ENCODE measurements around the gene TSPAN14. TPM values are rescaled to one million over a fixed set of nuclear protein-coding genes. Genes with fewer than 3 reads are reported as not detected.
A peak's percentile ranks its signal among the peaks of the same experiment; 100 is the strongest.

Gene TSPAN14
- total RNA-seq, 2 experiments from 2014 or later = 167 to 168 TPM

- ChIA-PET POLR2A (interaction anchor here (0.7 to 22.9 kb wide), 8 partner anchors 8 to 74 kb away, joined by 3 to 420 read pairs (median 10); partner anchors contain the start of gene TSPAN14), CTCF (interaction anchor here (0.6 to 19.9 kb wide), 9 partner anchors 8 to 85 kb away, joined by 3 to 250 read pairs (median 4); no protein-coding TSS in a partner anchor)
- Histone ChIP-seq H3K9me3 (ENCODE audit: control insufficient read depth in 1 of 2, insufficient read depth in 1 of 2, low read length in 2 of 2) (no peaks in the 10 kb centered on the region), H3K4me1 (ENCODE audit: insufficient read depth, low read length) (peaks cover 100% of the 10 kb centered on the region), H3K36me3 (ENCODE audit: insufficient read depth, low read length) (peaks cover 11% of the 10 kb centered on the region), H3K27me3 (ENCODE audit: control insufficient read depth in 1 of 2, insufficient read depth in 2 of 2, low read length in 2 of 2) (no peaks in the 10 kb centered on the region), H3K4me3 (ENCODE audit: low read length) (peak overlapping the region; percentile 49), H3K27ac (ENCODE audit: low read depth in 1 of 2, low read length in 2 of 2) (peak overlapping the region; percentile 85 to 91)
- peak overlapping the region; percentile 85 for H3K4me3 Mint-ChIP-seq
- H3K36me3 Mint-ChIP-seq (ENCODE audit: low read depth) = peaks cover 53% of the 10 kb centered on the region
- H3K27me3 Mint-ChIP-seq = no peaks in the 10 kb centered on the region
- TF ChIP-seq, protein P1, sequence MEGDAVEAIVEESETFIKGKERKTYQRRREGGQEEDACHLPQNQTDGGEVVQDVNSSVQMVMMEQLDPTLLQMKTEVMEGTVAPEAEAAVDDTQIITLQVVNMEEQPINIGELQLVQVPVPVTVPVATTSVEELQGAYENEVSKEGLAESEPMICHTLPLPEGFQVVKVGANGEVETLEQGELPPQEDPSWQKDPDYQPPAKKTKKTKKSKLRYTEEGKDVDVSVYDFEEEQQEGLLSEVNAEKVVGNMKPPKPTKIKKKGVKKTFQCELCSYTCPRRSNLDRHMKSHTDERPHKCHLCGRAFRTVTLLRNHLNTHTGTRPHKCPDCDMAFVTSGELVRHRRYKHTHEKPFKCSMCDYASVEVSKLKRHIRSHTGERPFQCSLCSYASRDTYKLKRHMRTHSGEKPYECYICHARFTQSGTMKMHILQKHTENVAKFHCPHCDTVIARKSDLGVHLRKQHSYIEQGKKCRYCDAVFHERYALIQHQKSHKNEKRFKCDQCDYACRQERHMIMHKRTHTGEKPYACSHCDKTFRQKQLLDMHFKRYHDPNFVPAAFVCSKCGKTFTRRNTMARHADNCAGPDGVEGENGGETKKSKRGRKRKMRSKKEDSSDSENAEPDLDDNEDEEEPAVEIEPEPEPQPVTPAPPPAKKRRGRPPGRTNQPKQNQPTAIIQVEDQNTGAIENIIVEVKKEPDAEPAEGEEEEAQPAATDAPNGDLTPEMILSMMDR (IDR thresholded peaks at IDR 0.05) = no peak
- DNase-seq (peak in 2 of 14 experiments; percentile 38 to 44), ATAC-seq (ENCODE audit: poor library complexity) (peak; percentile 19)
- intact Hi-C loops (cut with DNase I, micrococcal nuclease) = loop anchor here in 1 of 2 experiments (10.0 kb wide), 1 partner anchor 258 kb away; the partner anchor contains the start of gene ANXA11
- no peaks in the 10 kb centered on the region for H3K9me3 Mint-ChIP-seq
- peaks cover 97% of the 10 kb centered on the region for H3K4me1 Mint-ChIP-seq (ENCODE audit: low read depth)
- peak overlapping the region; percentile 92 for H3K27ac Mint-ChIP-seq
Measured at GRCh38 chr10:80462981-80463741, 9.1 kb downstream of the TSPAN14 start.

DNA sequence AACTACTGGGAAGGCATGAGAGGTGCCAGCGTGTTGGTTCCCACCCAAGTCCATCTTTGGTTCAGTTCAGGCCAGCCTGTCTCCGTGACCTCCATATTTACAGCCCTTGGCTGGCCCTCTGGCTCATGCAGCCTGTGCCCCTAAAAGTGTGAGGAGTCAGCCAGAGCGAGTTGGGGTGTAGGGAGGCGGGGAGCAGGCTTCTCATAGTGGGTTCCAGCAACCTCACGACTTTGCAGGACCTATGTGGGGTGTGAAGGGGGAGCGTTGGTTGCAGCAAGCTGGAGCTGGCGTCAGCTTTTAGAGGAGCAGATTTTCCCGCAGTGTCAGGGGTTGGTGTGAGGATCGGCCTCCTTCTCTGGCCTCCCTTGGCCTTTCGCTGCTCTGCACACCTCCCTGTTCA lies 9.8 kb downstream of the TSPAN14 start:
- intact Hi-C loops (cut with DNase I, micrococcal nuclease) = loop anchor here in 1 of 2 experiments (10.0 kb wide), 1 partner anchor 259 kb away; the partner anchor contains the start of gene ANXA11
- Mint-ChIP-seq H3K27ac (peak overlapping the region; percentile 92), H3K36me3 (ENCODE audit: low read depth) (peaks cover 54% of the 10 kb centered on the region), H3K4me1 (ENCODE audit: low read depth) (peaks cover 97% of the 10 kb centered on the region), H3K27me3 (no peaks in the 10 kb centered on the region), H3K9me3 (no peaks in the 10 kb centered on the region), H3K4me3 (peak overlapping the region; percentile 85)
- Histone ChIP-seq H3K4me3 (ENCODE audit: low read length) (peak overlapping the region; percentile 49), H3K36me3 (ENCODE audit: insufficient read depth, low read length) (peaks cover 11% of the 10 kb centered on the region), H3K27me3 (ENCODE audit: control insufficient read depth in 1 of 2, insufficient read depth in 2 of 2, low read length in 2 of 2) (no peaks in the 10 kb centered on the region), H3K27ac (ENCODE audit: low read depth in 1 of 2, low read length in 2 of 2) (peak overlapping the region; percentile 85 to 91), H3K9me3 (ENCODE audit: control insufficient read depth in 1 of 2, insufficient read depth in 1 of 2, low read length in 2 of 2) (no peaks in the 10 kb centered on the region), H3K4me1 (ENCODE audit: insufficient read depth, low read length) (peaks cover 100% of the 10 kb centered on the region)
- TF ChIP-seq, protein P1 (IDR thresholded peaks at IDR 0.05) = no peak
- POLR2A ChIA-PET = interaction anchor here (3.3 to 22.9 kb wide), 5 partner anchors 8 to 38 kb away, joined by 14 to 420 read pairs (median 176); partner anchors contain the start of gene TSPAN14
- ATAC-seq (ENCODE audit: poor library complexity) = no peak
- DNase-seq = no peak
- CTCF ChIA-PET = interaction anchor here (1.2 to 19.9 kb wide), 5 partner anchors 20 to 81 kb away, joined by 4 to 250 read pairs (median 4); no protein-coding TSS in a partner anchor

GRCh38 chr10:80464557-80465450 lies 10.7 kb downstream of the TSPAN14 start:
- TF ChIP-seq, protein P1 (IDR thresholded peaks at IDR 0.05) = no peak
- peaks cover 100% of the 10 kb centered on the region for H3K4me1 ChIP-seq (ENCODE audit: insufficient read depth, low read length)
- H3K9me3 ChIP-seq (ENCODE audit: control insufficient read depth in 1 of 2, insufficient read depth in 1 of 2, low read length in 2 of 2) = no peaks in the 10 kb centered on the region
- H3K4me3 Mint-ChIP-seq = peak overlapping the region; percentile 85
- peak overlapping the region; percentile 92 for H3K27ac Mint-ChIP-seq
- H3K36me3 Mint-ChIP-seq (ENCODE audit: low read depth) = peaks cover 55% of the 10 kb centered on the region
- H3K4me1 Mint-ChIP-seq (ENCODE audit: low read depth) = peaks cover 97% of the 10 kb centered on the region
- ChIA-PET POLR2A (interaction anchor here (1.4 to 22.9 kb wide), 10 partner anchors 8 to 87 kb away, joined by 5 to 420 read pairs (median 16); partner anchors contain the start of gene TSPAN14), CTCF (interaction anchor here (1.0 to 19.9 kb wide), 3 partner anchors 20 to 82 kb away, joined by 3 to 250 read pairs (median 4); no protein-coding TSS in a partner anchor)
- no peaks in the 10 kb centered on the region for H3K27me3 ChIP-seq (ENCODE audit: control insufficient read depth in 1 of 2, insufficient read depth in 2 of 2, low read length in 2 of 2)
- peak overlapping the region; percentile 49 for H3K4me3 ChIP-seq (ENCODE audit: low read length)
- no peak for ATAC-seq (ENCODE audit: poor library complexity)
- intact Hi-C loops (cut with DNase I, micrococcal nuclease) = loop anchor here in 1 of 2 experiments (10.0 kb wide), 1 partner anchor 260 kb away; the partner anchor contains the start of gene ANXA11
- peaks cover 17% of the 10 kb centered on the region for H3K36me3 ChIP-seq (ENCODE audit: insufficient read depth, low read length)
- peak in 6 of 14 experiments; percentile 21 to 58 (median 47) for DNase-seq
- H3K27me3 Mint-ChIP-seq = no peaks in the 10 kb centered on the region
- H3K27ac ChIP-seq (ENCODE audit: low read depth in 1 of 2, low read length in 2 of 2) = peak overlapping the region; percentile 85 to 91
- no peaks in the 10 kb centered on the region for H3K9me3 Mint-ChIP-seq
